HG03378 (cell line): ENCODE measurements around the gene NUBP2.

Experiments
- ATAC-seq: cut with Tn5 transposase; IDR thresholded peaks from one replicate; pipeline ENCODE4 v1.9.1; 2021; ENCODE audit warnings: mild to moderate bottlenecking, moderate library complexity; ENCODE audit not compliant: unreplicated experiment

Gene NUBP2, protein sequence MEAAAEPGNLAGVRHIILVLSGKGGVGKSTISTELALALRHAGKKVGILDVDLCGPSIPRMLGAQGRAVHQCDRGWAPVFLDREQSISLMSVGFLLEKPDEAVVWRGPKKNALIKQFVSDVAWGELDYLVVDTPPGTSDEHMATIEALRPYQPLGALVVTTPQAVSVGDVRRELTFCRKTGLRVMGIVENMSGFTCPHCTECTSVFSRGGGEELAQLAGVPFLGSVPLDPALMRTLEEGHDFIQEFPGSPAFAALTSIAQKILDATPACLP

DNA sequence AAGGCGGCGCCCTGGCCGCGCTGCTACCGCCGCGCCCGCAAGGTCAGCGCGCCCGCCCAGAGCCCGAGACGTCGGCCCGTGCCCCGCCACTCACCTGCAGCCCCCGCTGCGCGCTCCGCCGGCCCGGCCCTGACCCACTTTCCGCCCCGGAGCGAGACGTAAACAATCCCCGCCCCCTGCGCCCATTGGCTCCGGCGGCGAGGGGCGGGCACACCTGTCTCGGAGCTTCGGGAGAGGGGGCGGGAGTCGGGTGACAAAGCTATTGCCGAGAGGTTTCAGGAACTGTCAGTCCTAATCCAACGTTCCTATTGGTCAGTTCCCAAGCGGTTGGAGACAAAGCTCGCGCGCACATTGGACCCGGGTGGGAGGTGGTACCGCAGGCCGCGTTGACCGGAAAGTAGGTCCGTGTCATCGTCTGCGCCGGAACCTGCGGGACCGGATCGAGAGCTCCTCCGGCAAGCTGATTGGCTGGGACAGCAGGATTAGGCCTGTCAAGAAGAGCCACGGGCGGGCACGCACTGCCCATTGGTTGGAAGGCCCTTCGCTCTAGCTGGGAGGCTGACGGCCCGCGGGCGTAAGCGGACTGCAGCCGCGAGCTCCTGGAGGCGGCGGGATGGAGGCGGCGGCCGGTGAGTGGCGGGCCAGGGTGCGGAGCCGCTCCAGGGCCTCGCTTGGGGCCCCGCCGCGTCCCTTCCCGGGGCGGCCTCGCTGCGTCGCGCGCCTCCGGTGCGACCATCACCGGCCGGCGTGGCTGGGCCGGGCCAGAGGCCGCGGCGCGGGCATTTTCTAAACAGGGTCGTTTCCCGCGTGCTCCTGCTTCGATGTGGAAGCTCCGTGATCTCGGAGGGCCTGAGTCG, at the start of gene NUBP2, which contains the start of gene SPSB3:
Gene NUBP2 (plus strand): TSS at position 553 of the 857 bp plus-strand sequence. CDS start 61 bp downstream, at position 614.
Gene SPSB3 (minus strand): TSS at position 164 of the 857 bp plus-strand sequence. CDS start 1,088 bp downstream, outside the sequence.
- peak; percentile 85 for ATAC-seq

- no peak for ATAC-seq
These were observed 48.6 kb upstream of the NUBP2 start for GRCh38 chr16:1734123-1734522.

GRCh38 chr16:1734816-1735215, 47.9 kb upstream of the NUBP2 start:
- ATAC-seq: no peak

GRCh38 chr16:1740234-1740633, 42.5 kb upstream of the NUBP2 start:
- no peak for ATAC-seq

DNA sequence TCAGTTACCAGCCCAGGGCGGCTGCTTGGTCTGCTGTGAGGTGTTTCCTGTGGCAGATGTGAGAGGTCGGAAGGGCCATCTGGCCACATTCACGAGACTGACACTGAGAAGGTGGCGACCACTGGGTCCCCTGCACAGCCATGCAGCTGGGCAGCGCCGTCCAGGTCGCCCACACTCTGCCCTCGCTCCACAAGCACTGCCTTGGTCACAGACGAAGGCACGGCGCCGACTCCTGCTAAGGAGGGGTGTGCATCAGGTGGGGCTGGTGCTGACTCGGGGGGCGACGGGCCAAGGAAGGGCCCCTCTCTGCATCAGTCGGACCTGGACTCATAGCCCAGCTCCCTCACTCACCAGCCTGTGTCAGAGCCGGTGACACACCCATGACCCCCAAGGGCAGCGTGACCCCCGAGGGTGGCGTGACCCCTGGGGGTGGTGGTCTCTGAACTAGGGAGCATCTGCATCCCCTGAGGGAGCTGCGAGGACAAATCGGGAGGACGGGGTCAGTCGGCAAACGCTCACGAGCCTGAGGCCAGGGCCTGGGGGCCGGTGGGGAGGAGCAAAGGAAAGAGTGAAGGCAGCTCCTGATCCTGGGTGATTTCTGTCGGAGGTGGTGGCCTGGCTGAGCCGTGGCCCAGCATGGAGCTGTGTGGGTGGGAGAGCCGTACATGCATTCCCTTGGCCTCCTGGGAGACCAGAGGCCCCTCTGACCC, 41.8 kb upstream of the NUBP2 start:
- no peak for ATAC-seq

DNA sequence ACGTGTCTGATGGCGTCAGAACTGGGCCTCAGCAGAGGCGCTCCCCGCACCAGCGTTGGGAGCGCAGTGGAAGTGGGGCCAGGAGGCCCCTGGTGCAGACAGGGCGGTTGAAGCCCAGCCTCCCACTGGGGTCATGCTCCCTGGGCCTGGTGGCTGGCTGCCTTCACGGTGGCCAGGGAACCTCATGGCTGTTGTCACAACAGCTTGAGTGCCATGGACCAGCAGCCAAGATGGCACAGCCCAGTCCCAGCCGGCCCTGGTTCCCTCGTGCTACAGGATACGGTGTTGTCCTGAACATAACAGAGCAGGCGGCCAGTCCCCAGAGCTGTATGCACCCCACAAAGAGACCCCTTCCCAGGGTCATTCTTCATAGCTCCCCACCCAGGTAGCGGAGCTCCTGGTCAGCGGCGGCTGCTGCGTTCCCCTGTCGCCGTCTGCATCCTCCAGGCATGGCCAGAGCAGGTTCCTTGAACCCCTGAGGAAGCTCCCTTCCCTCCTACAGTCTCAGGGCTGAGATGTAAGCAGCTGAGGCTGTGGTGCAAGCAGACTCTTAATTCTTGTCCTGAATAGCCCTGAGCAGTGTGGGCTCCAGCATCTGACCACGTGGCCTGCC, 41.1 kb upstream of the NUBP2 start:
- no peak for ATAC-seq

- ATAC-seq: no peak
These were observed 39.1 kb upstream of the NUBP2 start for GRCh38 chr16:1743376-1744337.

- ATAC-seq: no peak
These were observed 38.4 kb upstream of the NUBP2 start for GRCh38 chr16:1744338-1744840.

GRCh38 chr16:1745181-1745899, 37.4 kb upstream of the NUBP2 start:
- ATAC-seq: no peak

DNA sequence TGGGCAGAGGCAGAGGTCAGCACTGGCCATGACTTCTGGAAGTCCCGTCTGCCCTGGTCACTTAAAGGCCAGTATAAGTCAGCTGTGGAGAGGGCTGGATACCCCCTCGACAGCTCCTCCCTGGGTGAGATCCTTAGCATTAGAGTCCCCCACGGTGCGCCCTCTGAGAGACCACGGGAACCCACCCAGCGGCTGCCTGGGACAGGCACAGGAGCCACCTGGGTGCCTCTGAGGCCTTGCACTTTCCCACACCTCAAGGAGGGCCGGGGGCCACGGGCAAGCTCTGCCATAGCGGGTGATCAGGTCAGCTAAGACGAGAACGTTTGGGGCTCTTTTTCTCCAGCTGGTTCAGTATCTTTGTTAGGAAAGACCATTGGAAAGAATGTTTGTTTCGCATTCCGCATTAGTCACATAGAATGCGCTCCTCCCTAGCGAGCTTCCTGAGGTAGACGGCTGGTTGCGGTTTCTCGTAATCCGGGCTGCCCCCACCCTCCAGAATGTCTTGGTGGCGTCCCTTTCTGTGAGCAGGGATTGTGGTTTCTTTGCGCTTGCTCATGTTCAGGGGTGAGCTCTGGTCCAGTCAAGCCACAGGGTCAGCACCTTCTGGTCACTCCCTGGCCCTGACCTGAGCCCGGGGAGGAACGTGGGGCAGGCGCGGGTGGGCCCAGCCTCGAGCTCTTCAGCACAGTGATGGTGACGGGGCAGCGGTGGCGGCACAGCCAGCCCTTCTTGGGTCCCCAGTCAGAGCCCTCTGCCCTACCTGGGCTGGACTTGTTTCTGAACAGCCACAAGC, 36.7 kb upstream of the NUBP2 start:
- no peak for ATAC-seq

DNA sequence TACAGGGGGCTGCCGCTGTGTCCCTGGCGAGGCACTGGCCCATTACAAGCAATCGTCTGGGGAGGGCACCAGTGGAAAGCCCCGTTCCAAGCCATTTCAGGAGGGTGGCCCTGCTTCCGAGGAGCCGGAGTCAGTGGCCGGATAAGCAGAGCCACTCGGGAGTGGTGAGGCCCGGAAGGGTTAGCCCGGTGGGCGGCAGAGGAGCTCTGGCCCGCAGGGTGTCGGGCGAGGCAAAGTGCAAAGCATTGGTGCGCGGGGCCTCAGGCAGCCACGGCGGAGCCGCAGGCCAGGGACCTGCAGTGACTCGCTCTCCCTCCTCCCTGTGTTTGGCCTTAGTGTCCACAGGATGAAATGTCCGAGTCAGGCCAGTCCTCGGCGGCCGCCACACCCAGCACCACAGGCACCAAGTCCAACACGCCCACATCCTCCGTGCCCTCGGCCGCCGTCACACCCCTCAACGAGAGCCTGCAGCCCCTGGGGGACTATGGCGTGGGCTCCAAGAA, 36.0 kb upstream of the NUBP2 start:
- ATAC-seq: no peak

DNA sequence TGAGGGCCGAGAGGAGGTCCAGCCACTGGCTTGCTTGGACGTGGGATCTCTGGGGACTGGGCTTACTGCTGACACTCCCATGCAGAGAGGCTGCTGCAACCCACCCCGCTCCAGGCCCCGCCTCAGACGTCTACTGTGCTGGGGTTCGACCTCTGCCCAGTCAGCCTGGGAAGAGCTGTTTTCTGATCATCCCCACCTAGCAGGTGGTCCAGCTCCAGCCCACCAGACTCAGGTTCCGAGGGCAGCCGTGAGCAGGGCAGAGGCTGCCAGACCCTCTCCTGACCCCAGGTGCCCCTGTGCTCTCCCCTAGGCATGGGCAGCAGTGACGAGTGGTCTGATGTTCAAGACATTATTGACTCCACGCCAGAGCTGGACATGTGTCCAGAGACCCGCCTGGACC, 34.8 kb upstream of the NUBP2 start:
- ATAC-seq: no peak

DNA sequence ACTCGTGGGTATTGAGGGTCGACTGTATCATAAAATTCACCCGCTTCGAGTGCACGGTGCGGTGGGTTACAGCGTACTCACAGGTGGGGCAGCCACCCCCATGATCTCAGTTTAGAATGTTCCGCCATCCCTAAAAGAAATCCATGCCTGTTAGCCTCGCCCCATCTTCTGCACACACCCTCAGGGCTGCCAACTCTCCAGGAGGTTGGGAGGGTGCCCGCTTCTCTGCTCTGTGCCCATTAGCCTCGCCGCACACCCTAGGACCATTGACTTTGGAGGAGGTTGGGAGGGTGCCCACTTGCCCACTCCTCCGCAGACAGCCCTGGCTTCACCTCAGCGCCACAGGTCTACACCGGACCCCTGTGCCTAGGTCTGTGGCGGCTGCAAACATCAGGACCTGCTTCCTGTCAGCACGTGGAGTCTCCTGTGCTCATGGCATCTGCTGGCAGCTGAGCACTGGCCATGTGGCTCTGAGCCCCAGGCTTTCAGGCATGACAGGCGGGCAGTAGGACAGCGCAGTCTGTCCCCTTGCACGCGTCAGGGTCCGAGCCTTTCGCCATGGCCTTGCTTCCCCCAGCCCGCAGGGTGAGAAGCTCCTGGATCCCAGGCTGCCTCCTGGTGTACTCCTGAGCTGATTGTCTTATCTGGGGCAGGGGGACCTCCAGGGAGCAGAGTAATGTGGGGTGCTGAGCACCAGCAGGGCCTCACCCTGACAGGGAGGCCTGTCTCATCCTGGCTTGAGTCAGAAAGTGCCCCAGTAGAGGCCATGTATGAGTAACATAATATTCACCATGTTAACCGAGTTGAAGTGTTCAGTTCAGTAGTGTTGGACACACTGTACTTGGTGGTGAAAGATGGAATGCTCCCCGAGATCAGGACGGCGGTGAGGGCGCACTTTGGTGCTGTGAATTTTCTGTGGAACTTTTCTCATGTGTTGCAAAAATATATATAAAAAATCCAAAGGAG, 33.3 kb upstream of the NUBP2 start:
- no peak for ATAC-seq

GRCh38 chr16:1751946-1752345, 30.8 kb upstream of the NUBP2 start:
- ATAC-seq: no peak

- ATAC-seq: no peak
These were observed 29.9 kb upstream of the NUBP2 start for GRCh38 chr16:1752853-1753252.

- no peak for ATAC-seq
These were observed 28.6 kb upstream of the NUBP2 start for GRCh38 chr16:1754204-1754603.
